ENCODE data around the gene UTF1.

UTF1 gene

GRCh38 chr10:133206356-133207040 is 23.5 kb upstream of the UTF1 start:
- in situ Hi-C loops (cut with HindIII; ENCODE audit: low pct_ligation_motif_present, low pct_unique_long_range_greater_than_20kb, low sequenced_read_pairs) = no loop called here
- DNase-seq = no peak

GRCh38 chr10:133207041-133207600 is 22.9 kb upstream of the UTF1 start:
- DNase-seq = no peak
- in situ Hi-C loops (cut with HindIII; ENCODE audit: low pct_ligation_motif_present, low pct_unique_long_range_greater_than_20kb, low sequenced_read_pairs) = no loop called here

GRCh38 chr10:133207627-133208026 is 22.4 kb upstream of the UTF1 start:
- DNase-seq = no peak
- in situ Hi-C loops (cut with HindIII; ENCODE audit: low pct_ligation_motif_present, low pct_unique_long_range_greater_than_20kb, low sequenced_read_pairs) = no loop called here

- DNase-seq = no peak
- in situ Hi-C loops (cut with HindIII; ENCODE audit: low pct_ligation_motif_present, low pct_unique_long_range_greater_than_20kb, low sequenced_read_pairs) = no loop called here
Observed at GRCh38 chr10:133208466-133208865, 21.6 kb upstream of the UTF1 start.

- in situ Hi-C loops (cut with HindIII; ENCODE audit: low pct_ligation_motif_present, low pct_unique_long_range_greater_than_20kb, low sequenced_read_pairs) = no loop called here
Observed at GRCh38 chr10:133209117-133209516, 20.9 kb upstream of the UTF1 start.

GRCh38 chr10:133209641-133210040 is 20.4 kb upstream of the UTF1 start:
- in situ Hi-C loops (cut with HindIII; ENCODE audit: low pct_ligation_motif_present, low pct_unique_long_range_greater_than_20kb, low sequenced_read_pairs) = no loop called here
- DNase-seq = no peak

More at GRCh38 chr10:133209117-133209516, 20.9 kb upstream of the UTF1 start:
- no peak for DNase-seq

GRCh38 chr10:133210398-133211140 is 19.4 kb upstream of the UTF1 start:
- in situ Hi-C loops (cut with HindIII; ENCODE audit: low pct_ligation_motif_present, low pct_unique_long_range_greater_than_20kb, low sequenced_read_pairs) = no loop called here
- DNase-seq = no peak

GRCh38 chr10:133211141-133211830 is 18.7 kb upstream of the UTF1 start:
- in situ Hi-C loops (cut with HindIII; ENCODE audit: low pct_ligation_motif_present, low pct_unique_long_range_greater_than_20kb, low sequenced_read_pairs) = no loop called here

GRCh38 chr10:133211959-133212852 is 17.8 kb upstream of the UTF1 start:
- no peak for DNase-seq
- in situ Hi-C loops (cut with HindIII; ENCODE audit: low pct_ligation_motif_present, low pct_unique_long_range_greater_than_20kb, low sequenced_read_pairs) = no loop called here

More at GRCh38 chr10:133211141-133211830, 18.7 kb upstream of the UTF1 start:
- no peak for DNase-seq

- DNase-seq = no peak
Observed at GRCh38 chr10:133212853-133213494, 17.0 kb upstream of the UTF1 start.

GRCh38 chr10:133213641-133214467 is 16.2 kb upstream of the UTF1 start:
- DNase-seq = no peak
- in situ Hi-C loops (cut with HindIII; ENCODE audit: low pct_ligation_motif_present, low pct_unique_long_range_greater_than_20kb, low sequenced_read_pairs) = no loop called here

More at GRCh38 chr10:133212853-133213494, 17.0 kb upstream of the UTF1 start:
- in situ Hi-C loops (cut with HindIII; ENCODE audit: low pct_ligation_motif_present, low pct_unique_long_range_greater_than_20kb, low sequenced_read_pairs) = no loop called here

- no peak for DNase-seq
- in situ Hi-C loops (cut with HindIII; ENCODE audit: low pct_ligation_motif_present, low pct_unique_long_range_greater_than_20kb, low sequenced_read_pairs) = no loop called here
Observed at GRCh38 chr10:133214468-133215410, 15.3 kb upstream of the UTF1 start.

- no peak for DNase-seq
- in situ Hi-C loops (cut with HindIII; ENCODE audit: low pct_ligation_motif_present, low pct_unique_long_range_greater_than_20kb, low sequenced_read_pairs) = no loop called here
Observed at GRCh38 chr10:133215586-133215985, 14.4 kb upstream of the UTF1 start.

GRCh38 chr10:133216776-133217175 is 13.2 kb upstream of the UTF1 start:
- in situ Hi-C loops (cut with HindIII; ENCODE audit: low pct_ligation_motif_present, low pct_unique_long_range_greater_than_20kb, low sequenced_read_pairs) = no loop called here
- DNase-seq = no peak

- DNase-seq = no peak
- in situ Hi-C loops (cut with HindIII; ENCODE audit: low pct_ligation_motif_present, low pct_unique_long_range_greater_than_20kb, low sequenced_read_pairs) = no loop called here
Observed at GRCh38 chr10:133217800-133218589, 12.0 kb upstream of the UTF1 start.
